Stimulated activated CD8-positive, alpha-beta memory T cell treated with anti-CD3 and anti-CD28 coated beads, Interleukin-2, amount 100 ng/mL, for 1 hour (primary cell): Measurements from ENCODE around the gene GNG4.

Source experiments
- DNase-seq, 2 donors: peaks; one replicate each; pipeline ENCODE4 v3.0.0-alpha.2; 2020; ENCODE audit warnings: low read depth in 2 of 2

The GNG4 gene

GRCh38 chr1:235533476-235534168, 116.0 kb downstream of the GNG4 start:
- DNase-seq: no peak

GRCh38 chr1:235532360-235532759, 117.2 kb downstream of the GNG4 start:
- DNase-seq: no peak

- no peak for DNase-seq
Measured at GRCh38 chr1:235527196-235527814, 122.3 kb downstream of the GNG4 start.

DNA sequence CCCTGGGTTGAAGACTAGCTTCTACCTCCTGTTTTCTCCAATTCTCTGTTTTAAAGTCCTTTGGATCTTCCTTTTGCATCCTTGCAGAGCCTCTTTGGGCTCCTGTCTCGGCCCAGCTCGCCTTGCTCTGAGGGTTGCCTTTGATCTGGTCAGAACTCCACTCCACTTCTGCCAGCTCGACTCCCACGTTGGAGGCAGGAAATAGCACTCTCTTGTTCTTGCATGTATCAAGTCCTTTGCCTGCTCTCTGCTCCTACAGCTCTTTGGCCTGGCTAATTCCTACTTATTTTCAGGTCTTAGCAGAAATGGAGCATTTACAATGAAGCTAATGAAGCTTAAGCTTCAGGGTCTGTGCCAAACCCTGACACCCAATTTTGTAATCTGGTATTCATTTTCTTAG, 124.3 kb downstream of the GNG4 start:
- no peak for DNase-seq

DNA sequence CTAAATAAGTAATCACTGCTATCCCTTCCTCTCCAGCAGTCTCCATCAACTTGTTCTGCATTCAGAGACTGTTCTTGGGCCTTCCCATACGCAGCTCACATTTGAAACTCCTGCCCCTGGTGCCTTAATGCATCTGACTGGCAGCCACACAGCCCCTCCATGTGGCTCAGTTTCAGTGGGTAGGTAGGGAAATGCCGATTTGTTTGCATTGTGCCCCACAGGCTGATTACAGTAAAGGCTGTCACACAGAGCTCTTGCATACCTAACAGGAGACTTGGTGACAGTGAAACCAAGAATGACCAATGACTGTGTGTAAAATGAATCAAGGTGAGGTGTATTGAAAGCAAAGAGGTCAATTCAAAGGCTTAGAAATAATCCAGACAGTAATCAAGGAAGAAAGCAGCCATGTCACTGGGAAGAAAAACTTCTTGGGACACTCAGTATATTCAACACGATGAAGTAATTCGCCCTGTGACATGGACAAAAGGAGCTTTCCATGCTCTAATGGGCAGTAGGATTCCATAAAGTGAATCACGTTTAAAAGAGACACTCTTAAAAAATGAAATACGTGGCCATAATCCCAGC, 132.6 kb downstream of the GNG4 start:
- no peak for DNase-seq

DNA sequence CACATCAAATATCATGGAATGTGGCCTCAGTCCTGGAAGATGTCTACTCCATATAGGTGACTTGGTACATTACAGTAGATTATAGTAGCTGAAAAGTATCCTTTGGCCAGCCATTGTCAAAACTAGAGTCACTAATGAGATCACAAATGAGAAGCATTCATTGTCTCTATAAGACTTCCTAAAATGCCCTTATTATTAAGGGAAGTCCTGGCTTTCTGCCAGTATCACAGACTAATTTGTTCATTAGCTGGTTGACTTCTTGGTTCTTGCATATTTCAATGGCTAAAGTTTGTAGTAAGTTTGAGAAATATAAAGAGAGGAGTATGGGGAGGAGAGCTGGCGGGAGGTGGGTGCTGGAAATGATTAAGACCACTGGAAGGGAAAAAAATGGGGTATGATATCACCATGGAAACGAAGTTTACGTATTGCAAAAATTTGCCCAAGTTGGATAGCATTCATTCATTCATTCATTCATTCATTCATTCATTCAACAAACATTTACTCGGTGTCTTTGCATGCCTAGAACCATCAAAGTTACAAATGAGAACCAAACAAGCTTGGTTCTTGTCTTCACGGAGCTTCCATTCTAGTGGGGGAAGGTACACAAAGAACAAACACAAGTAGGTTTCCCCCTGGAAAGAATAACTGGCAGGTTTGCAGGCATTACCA, 133.6 kb downstream of the GNG4 start:
- DNase-seq: no peak

DNA sequence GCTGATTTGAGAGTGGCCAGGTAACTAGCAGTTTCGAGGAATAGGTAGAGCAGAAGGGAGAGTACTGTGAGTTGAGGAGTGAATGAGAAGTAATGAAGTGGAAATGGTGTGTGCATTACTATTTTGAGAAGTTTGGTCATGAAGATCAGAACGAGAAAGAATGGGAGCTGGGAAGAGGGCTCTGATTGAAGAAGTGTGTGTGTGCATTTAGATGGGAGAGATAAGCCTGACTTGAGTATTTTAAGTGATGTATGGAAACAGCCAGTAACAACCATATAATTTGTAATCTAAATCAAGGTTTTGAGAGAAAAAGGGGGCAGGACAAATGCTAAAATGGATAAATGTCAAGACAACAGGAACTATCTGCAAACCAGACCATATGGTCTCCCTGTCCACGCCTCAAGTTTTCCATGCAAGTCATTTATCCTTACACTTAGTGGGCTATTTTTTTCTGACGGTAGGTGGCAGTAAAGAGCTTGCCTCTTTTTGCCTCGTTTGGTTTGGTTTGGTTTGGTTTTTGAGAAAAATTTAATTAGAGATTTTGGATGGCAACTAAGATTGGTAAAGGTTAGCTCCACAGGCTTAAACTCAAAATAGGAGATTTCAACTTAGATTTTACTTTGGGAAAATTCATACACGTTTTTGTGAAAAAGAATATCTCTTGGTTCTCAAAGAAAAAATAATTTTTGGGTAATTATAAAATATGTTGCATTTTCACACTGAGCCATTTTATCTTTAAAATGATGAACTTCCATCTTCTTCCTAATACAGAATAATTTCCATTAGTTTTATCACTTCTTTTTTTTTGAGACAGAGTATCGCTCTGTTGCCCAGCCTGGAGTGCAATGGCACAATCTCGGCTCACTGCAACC, 135.9 kb downstream of the GNG4 start:
- DNase-seq: no peak

DNA sequence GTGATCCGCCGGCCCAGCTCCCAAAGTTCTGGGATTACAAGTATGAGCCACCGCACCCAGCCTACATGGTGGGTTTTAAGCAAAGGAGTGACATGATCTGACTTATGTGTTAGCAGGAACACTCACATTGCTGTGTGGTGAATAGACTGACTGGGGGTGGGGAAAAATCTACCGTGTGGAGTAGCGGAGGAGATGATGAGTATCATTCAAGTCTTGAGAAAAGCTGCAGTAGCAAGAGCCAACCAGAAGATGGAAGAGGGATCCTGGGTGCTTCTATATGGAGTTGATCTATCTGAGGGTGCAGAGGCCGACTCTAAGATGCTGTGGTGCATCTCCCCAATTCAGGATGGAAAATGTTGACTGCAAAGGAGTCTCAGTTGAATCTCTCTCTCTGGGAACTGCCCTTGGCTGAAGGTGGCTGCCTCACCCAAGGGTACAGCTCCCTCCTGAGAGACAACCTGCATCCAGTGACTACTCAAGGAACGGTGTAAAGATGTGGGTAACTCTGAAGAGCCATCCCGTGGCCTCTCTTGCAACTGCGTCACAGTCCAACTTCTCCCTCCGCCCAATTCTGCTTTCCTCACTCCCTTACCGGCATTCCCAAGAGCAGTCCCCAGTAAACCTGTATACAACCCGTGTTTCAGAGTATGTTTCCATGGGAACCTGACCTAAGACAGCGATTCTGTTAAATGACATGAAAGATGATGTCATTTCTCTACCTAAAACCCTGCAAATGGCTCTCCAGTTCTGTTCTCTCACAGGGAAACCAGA, 137.9 kb downstream of the GNG4 start:
- DNase-seq: no peak

DNA sequence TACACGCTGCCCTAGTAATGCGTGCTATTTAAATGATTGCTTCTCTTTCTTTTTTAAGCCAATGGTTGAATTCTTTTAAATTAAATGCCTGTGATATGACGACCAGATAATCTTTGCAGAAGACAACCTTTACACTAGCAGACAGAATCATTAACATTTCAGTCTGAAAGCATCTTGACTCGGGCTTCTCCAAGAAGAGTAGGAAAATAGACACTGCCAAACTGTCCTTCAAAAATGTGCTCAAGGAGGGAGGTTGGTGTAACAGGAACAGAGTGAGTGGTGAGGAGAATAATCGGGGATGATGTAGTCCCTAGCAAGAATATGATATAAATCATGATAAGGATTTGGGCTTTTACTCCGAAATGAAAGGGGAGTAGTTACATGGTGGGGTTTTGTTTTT, 138.8 kb downstream of the GNG4 start:
- no peak for DNase-seq

DNA sequence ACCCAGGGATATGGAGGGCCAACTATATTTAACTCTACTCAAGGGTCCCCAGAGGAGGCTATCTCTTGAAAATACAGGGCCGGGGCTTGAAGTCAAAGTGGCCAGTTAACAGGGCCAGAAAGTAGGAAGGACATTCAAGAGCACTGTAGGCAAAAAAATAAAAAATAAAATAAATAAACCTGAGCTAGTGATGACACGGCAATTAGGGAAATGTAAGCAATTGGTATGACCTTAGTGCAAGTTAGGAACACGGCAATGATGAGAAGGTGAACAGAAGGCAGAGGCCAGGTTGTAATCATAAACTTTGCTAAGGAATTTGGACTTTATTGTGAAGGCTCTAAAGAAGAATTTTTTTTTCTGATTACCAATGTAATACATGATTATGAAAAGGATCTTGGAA, 142.0 kb downstream of the GNG4 start:
- no peak for DNase-seq

- DNase-seq: peak; percentile 97
Measured at GRCh38 chr1:235504494-235505222, 144.9 kb downstream of the GNG4 start.

GRCh38 chr1:235504122-235504493, 145.5 kb downstream of the GNG4 start, which contains the start of gene B3GALNT2:
B3GALNT2 (minus strand) TSS chr1:235504452; CDS start chr1:235504252, 200 bp downstream.
- DNase-seq: no peak

DNA sequence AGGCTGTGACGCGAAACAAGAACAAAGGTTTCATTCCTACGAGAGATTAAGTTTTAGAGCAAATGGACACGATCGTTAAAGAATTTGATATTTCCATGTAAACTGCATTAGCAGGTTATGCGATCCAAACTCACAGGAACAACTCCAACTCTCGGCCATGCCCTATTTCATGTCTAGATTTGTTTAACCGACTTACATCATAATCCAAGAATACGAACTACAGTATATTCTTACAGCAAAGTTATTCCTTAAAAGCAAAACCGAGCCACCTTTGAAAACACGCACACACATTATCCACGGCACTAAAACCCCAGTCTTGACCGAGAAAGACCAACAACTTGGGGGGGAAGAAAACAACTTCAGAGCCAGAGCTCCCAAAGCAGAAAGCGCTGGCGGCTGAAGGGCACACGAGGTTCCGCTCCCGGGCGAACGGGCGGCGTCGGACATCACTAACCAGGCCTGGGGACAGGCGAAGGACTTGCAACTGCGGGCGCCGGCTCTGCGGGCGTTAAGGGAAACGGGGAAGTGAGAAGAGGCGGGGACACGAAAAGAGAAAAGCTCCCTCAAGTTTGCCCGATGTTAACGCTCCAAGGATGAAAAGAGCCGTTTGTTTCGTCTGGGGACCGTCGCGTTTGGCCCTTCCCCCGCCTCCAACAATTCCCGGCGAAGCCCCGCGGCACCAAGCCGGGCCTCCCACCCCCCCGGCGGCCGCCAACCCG, 146.0 kb downstream of the GNG4 start:
- DNase-seq: peak in 1 of 2 donors; percentile 2

- no peak for DNase-seq
Measured at GRCh38 chr1:235502601-235503402, 146.8 kb downstream of the GNG4 start.

DNA sequence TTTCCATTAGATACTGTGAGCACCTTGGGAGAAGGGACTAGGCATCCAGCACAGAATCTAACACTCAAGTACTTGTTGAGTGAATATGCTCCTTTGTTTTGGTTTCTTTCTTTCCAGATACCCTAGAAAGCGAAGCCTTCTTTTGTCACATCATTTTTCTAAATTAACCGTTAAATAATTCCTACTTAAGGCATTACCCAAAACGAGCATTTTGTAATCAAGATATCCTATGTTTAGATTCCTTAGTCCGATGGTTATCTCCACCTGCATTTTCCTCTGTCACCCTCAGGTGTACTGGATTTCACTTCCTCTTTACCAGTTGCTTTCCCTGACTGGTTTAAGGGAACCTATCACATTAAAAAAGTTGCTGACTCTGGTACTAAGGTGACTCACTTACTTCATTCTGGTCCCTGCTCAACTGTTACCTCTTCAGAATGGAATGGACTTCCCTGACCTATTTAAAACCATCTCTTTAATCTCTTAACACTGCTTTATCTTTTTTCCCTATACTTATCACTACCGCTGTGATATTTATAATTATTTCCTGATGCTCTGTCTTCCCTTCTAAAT, 148.5 kb downstream of the GNG4 start:
- DNase-seq: no peak
